Activated CD4-positive, alpha-beta T cell treated with anti-CD3 and anti-CD28 coated beads, Interleukin-2, amount 10 ng/mL, durations not matched to agents 7 days and 5 days (primary cell): ENCODE measurements around the gene CBLL2. TPM values are rescaled to one million over a fixed set of nuclear protein-coding genes. Genes with fewer than 3 reads are reported as not detected.
"Not testable (repeated sequence)": the region's sequence is repeated elsewhere in the genome, so short reads cannot be mapped to it uniquely, and the experiment has no call there.

Source experiments
- CTCF ChIA-PET: fragments of 350-600 bp; sonication (Branson Sonifier 250); formaldehyde crosslinking; loops from one replicate; lab custom pipeline; 2021; ENCODE audit warnings: antibody characterized with exemption; lab: Charles Lee
- POLR2A ChIA-PET: fragments of 350-600 bp; sonication (Branson Sonifier 250); formaldehyde crosslinking; loops from one replicate; lab custom pipeline; 2021; ENCODE audit warnings: antibody characterized with exemption; lab: Charles Lee
- DNase-seq: peaks from one replicate; pipeline ENCODE4 v3.0.0-alpha.2; 2020
- H3K27ac Mint-ChIP-seq: one replicate; pipeline ENCODE4 v1.8.0; 2021; ENCODE audit warnings: mild to moderate bottlenecking, moderate library complexity, mixed read lengths
- H3K27me3 Mint-ChIP-seq: one replicate; pipeline ENCODE4 v1.8.0; 2021; ENCODE audit warnings: mixed read lengths
- H3K36me3 Mint-ChIP-seq: one replicate; pipeline ENCODE4 v1.8.0; 2021; ENCODE audit warnings: low read depth, mixed read lengths
- H3K4me1 Mint-ChIP-seq: one replicate; pipeline ENCODE4 v1.8.0; 2021; ENCODE audit warnings: mixed read lengths
- H3K4me3 Mint-ChIP-seq: one replicate; pipeline ENCODE4 v1.8.0; 2021; ENCODE audit warnings: mild to moderate bottlenecking, moderate library complexity, mixed read lengths
- H3K9me3 Mint-ChIP-seq: one replicate; pipeline ENCODE4 v1.8.0; 2021; ENCODE audit warnings: mixed read lengths
- total RNA-seq, 2 experiments: library from RNA; stranded (reverse); gene quantifications; one replicate each; pipeline ENCODE4 v1.2.3, GENCODE V29; 2021

The CBLL2 gene
- not detected for total RNA-seq

- H3K9me3 Mint-ChIP-seq = no peaks in the 10 kb centered on the region
- DNase-seq = no peak
- H3K27me3 Mint-ChIP-seq = no peaks in the 10 kb centered on the region
- no peaks in the 10 kb centered on the region for H3K36me3 Mint-ChIP-seq
- no peaks in the 10 kb centered on the region for H3K4me1 Mint-ChIP-seq
- ChIA-PET POLR2A (no interaction called here), CTCF (no interaction called here)
- H3K4me3 Mint-ChIP-seq = no peak within 1 kb of the TSS
- H3K27ac Mint-ChIP-seq = no peak within 1 kb of the TSS
Observed at GRCh38 chrX:22272613-22273012, at the start of gene CBLL2. CBLL2 (plus strand) TSS chrX:22272913; CDS start chrX:22272992, 79 bp downstream.

GRCh38 chrX:22234380-22234779 lies 38.3 kb upstream of the CBLL2 start:
- H3K36me3 Mint-ChIP-seq = no peaks in the 10 kb centered on the region
- no peak for DNase-seq
- no peak overlapping the region for H3K4me3 Mint-ChIP-seq
- no peaks in the 10 kb centered on the region for H3K27me3 Mint-ChIP-seq
- H3K4me1 Mint-ChIP-seq = no peaks in the 10 kb centered on the region
- ChIA-PET CTCF (no interaction called here), POLR2A (no interaction called here)
- H3K9me3 Mint-ChIP-seq = no peaks in the 10 kb centered on the region
- no peak overlapping the region for H3K27ac Mint-ChIP-seq

- Mint-ChIP-seq H3K4me1 (no peaks in the 10 kb centered on the region), H3K27ac (no peak overlapping the region), H3K27me3 (peaks cover 2% of the 10 kb centered on the region), H3K4me3 (no peak overlapping the region), H3K36me3 (no peaks in the 10 kb centered on the region), H3K9me3 (no peaks in the 10 kb centered on the region)
- no peak for DNase-seq
- CTCF ChIA-PET = no interaction called here
- POLR2A ChIA-PET = no interaction called here
Observed at GRCh38 chrX:22237479-22237878, 35.2 kb upstream of the CBLL2 start.

DNA sequence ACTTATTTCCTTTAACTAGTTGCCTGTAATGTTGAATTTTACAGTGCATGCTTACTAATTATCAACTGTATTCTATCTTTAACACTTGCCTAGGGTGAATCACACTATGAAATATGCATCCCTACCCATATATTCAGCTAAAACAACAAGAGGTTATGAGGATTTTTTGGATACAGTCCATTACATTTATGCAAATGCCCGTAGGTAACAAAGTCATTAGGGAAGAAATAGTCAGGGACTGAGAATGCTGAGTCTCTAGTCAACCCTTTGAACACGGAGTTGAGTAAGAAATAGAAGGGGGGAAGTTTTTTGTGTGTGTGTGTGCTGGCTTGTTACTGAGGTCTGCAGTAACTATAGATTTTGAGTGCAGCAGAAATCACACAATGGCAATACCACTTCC lies 26.1 kb upstream of the CBLL2 start:
- ChIA-PET CTCF (no interaction called here), POLR2A (no interaction called here)
- DNase-seq = no peak
- H3K27ac Mint-ChIP-seq = no peak overlapping the region
- no peaks in the 10 kb centered on the region for H3K27me3 Mint-ChIP-seq
- H3K4me3 Mint-ChIP-seq = no peak overlapping the region
- H3K4me1 Mint-ChIP-seq = no peaks in the 10 kb centered on the region
- no peaks in the 10 kb centered on the region for H3K9me3 Mint-ChIP-seq
- no peaks in the 10 kb centered on the region for H3K36me3 Mint-ChIP-seq

- Mint-ChIP-seq H3K9me3 (no peaks in the 10 kb centered on the region), H3K4me1 (no peaks in the 10 kb centered on the region), H3K27me3 (no peaks in the 10 kb centered on the region), H3K27ac (no peak overlapping the region), H3K36me3 (no peaks in the 10 kb centered on the region), H3K4me3 (no peak overlapping the region)
- CTCF ChIA-PET = no interaction called here
- POLR2A ChIA-PET = no interaction called here
- DNase-seq = no peak
Observed at GRCh38 chrX:22247169-22247568, 25.5 kb upstream of the CBLL2 start.

DNA sequence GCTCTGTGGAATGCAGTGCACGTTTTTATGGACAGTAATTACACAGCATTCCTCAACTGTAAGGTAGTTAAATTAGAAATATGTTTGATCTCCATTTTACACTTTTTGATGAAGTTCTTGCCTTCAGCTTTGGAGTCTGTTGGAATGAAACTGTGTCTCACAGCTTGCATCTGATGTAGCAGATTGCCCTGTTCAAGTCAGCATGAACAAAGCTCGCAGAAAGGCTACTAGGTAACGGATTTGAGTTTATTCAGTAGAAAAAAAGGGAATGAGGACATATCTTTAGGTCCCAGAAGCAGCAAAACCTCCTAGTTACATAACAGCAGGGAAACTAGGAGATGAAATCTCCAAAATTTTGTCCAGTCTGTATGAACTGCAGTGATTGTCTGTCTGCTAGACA lies 24.3 kb upstream of the CBLL2 start:
- Mint-ChIP-seq H3K9me3 (no peaks in the 10 kb centered on the region), H3K27me3 (no peaks in the 10 kb centered on the region), H3K36me3 (no peaks in the 10 kb centered on the region), H3K4me1 (no peaks in the 10 kb centered on the region), H3K27ac (no peak overlapping the region), H3K4me3 (no peak overlapping the region)
- no peak for DNase-seq
- ChIA-PET CTCF (no interaction called here), POLR2A (no interaction called here)

GRCh38 chrX:22249371-22249770 lies 23.3 kb upstream of the CBLL2 start:
- no peak for DNase-seq
- Mint-ChIP-seq H3K9me3 (no peaks in the 10 kb centered on the region), H3K27me3 (no peaks in the 10 kb centered on the region), H3K4me3 (no peak overlapping the region), H3K4me1 (no peaks in the 10 kb centered on the region), H3K36me3 (no peaks in the 10 kb centered on the region), H3K27ac (no peak overlapping the region)
- ChIA-PET POLR2A (no interaction called here), CTCF (no interaction called here)

- Mint-ChIP-seq H3K4me1 (no peaks in the 10 kb centered on the region), H3K4me3 (no peak overlapping the region), H3K9me3 (no peaks in the 10 kb centered on the region), H3K36me3 (no peaks in the 10 kb centered on the region), H3K27ac (no peak overlapping the region), H3K27me3 (no peaks in the 10 kb centered on the region)
- ChIA-PET POLR2A (no interaction called here), CTCF (interaction anchor here (0.6 kb wide), 1 partner anchor 201 kb away, joined by 3 read pairs; no protein-coding TSS in a partner anchor)
- DNase-seq = no peak
Observed at GRCh38 chrX:22268706-22269105, 4.0 kb upstream of the CBLL2 start.

DNA sequence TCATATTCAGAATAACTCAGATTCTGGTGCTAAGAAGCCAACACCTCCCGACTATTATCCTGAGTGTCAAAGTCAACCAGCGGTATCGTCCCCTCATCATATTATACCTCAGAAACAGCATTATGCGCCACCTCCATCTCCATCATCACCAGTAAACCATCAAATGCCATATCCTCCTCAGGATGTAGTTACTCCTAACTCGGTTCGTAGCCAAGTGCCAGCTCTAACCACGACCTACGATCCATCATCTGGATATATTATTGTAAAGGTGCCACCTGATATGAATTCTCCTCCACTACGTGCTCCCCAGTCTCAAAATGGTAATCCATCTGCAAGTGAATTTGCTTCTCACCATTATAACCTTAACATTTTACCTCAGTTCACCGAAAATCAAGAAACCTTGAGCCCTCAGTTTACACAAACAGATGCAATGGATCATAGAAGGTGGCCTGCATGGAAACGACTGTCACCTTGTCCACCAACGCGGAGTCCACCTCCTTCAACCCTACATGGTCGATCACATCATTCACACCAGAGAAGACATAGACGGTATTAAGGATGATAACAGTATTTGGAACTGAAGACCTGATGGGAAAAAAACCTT lies 1.1 kb downstream of the CBLL2 start:
- no peaks in the 10 kb centered on the region for H3K4me1 Mint-ChIP-seq
- no peak for DNase-seq
- H3K27me3 Mint-ChIP-seq = no peaks in the 10 kb centered on the region
- ChIA-PET POLR2A (no interaction called here), CTCF (no interaction called here)
- no peak overlapping the region for H3K27ac Mint-ChIP-seq
- H3K4me3 Mint-ChIP-seq = no peak overlapping the region
- H3K36me3 Mint-ChIP-seq = no peaks in the 10 kb centered on the region
- H3K9me3 Mint-ChIP-seq = no peaks in the 10 kb centered on the region

- Mint-ChIP-seq H3K4me1 (no peaks in the 10 kb centered on the region), H3K27ac (no peak overlapping the region), H3K4me3 (no peak overlapping the region), H3K27me3 (no peaks in the 10 kb centered on the region), H3K36me3 (no peaks in the 10 kb centered on the region), H3K9me3 (no peaks in the 10 kb centered on the region)
- DNase-seq = no peak
- CTCF ChIA-PET = no interaction called here
- POLR2A ChIA-PET = no interaction called here
Observed at GRCh38 chrX:22276781-22277180, 4.1 kb downstream of the CBLL2 start.

- no peak overlapping the region for H3K4me3 Mint-ChIP-seq
- H3K27me3 Mint-ChIP-seq = no peaks in the 10 kb centered on the region
- ChIA-PET POLR2A (no interaction called here), CTCF (no interaction called here)
- H3K36me3 Mint-ChIP-seq = no peaks in the 10 kb centered on the region
- H3K27ac Mint-ChIP-seq = no peak overlapping the region
- no peaks in the 10 kb centered on the region for H3K4me1 Mint-ChIP-seq
- no peak for DNase-seq
- H3K9me3 Mint-ChIP-seq = no peaks in the 10 kb centered on the region
Observed at GRCh38 chrX:22278375-22278774, 5.7 kb downstream of the CBLL2 start.

DNA sequence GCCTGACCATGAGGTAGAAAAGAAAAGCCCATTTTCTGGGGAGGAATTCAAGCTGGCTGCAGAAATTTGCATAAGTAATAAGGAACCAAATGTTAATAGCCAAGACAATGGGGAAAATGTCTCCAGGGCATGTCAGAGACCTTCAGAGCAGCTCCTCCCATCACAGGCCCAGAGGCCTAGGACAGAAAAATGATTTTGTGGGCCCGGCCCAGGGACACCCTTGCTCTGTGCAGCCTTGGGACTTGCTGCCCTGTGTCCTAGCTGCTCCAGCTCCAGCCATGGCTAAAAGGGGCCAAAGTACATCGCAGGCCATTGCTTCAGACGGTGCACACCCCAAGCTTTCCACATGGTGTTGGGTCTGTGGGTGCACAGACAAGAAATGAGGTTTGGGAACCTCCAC lies 16.5 kb downstream of the CBLL2 start:
- POLR2A ChIA-PET, H3K36me3 Mint-ChIP-seq, H3K9me3 Mint-ChIP-seq, DNase-seq, H3K4me3 Mint-ChIP-seq, H3K27ac Mint-ChIP-seq, H3K4me1 Mint-ChIP-seq, H3K27me3 Mint-ChIP-seq, CTCF ChIA-PET: not testable (repeated sequence)

- no peaks in the 10 kb centered on the region for H3K36me3 Mint-ChIP-seq
- no peaks in the 10 kb centered on the region for H3K27me3 Mint-ChIP-seq
- CTCF ChIA-PET = no interaction called here
- no peaks in the 10 kb centered on the region for H3K9me3 Mint-ChIP-seq
- H3K4me1 Mint-ChIP-seq = no peaks in the 10 kb centered on the region
- no peak overlapping the region for H3K27ac Mint-ChIP-seq
- DNase-seq = no peak
- POLR2A ChIA-PET = no interaction called here
- H3K4me3 Mint-ChIP-seq = no peak overlapping the region
Observed at GRCh38 chrX:22296871-22297270, 24.2 kb downstream of the CBLL2 start.

GRCh38 chrX:22300130-22300529 lies 27.4 kb downstream of the CBLL2 start:
- Mint-ChIP-seq H3K27ac (no peak overlapping the region), H3K27me3 (no peaks in the 10 kb centered on the region), H3K4me1 (no peaks in the 10 kb centered on the region), H3K9me3 (no peaks in the 10 kb centered on the region), H3K36me3 (no peaks in the 10 kb centered on the region), H3K4me3 (no peak overlapping the region)
- ChIA-PET CTCF (no interaction called here), POLR2A (no interaction called here)
- no peak for DNase-seq
